Effector CD8-positive, alpha-beta T cell (primary cell): Measurements from ENCODE around the gene ENHO.
A peak's percentile ranks its signal among the peaks of the same experiment; 100 is the strongest.
"Not testable (repeated sequence)": the region's sequence is repeated elsewhere in the genome, so short reads cannot be mapped to it uniquely, and the experiment has no call there.

Source experiments
- DNase-seq: peaks from one replicate; lab custom pipeline; 2025; lab: John Stamatoyannopoulos, UW

Gene ENHO

DNA sequence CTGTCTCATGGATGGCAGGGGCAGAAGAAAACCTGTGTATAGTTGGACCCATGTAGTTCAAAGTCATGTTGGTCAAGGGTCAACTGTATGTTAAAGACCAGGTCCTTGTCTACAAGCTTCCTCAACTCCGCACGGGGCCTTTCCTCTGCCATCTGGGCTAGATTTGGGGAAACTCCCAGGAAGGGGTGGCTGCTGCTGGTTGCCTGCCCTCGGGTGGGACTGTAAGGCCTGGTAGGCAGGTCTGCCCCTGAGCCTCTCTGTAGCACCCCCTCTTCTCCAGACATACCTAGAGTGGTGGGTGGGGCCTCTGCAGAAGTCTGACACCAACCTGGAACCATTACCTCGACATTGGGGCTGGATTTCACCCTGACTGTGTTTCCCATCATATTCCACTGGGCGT, 15.2 kb downstream of the ENHO start:
- DNase-seq: no peak

- no peak for DNase-seq
These were observed 16.2 kb downstream of the ENHO start for GRCh38 chr9:34506623-34507022.

DNA sequence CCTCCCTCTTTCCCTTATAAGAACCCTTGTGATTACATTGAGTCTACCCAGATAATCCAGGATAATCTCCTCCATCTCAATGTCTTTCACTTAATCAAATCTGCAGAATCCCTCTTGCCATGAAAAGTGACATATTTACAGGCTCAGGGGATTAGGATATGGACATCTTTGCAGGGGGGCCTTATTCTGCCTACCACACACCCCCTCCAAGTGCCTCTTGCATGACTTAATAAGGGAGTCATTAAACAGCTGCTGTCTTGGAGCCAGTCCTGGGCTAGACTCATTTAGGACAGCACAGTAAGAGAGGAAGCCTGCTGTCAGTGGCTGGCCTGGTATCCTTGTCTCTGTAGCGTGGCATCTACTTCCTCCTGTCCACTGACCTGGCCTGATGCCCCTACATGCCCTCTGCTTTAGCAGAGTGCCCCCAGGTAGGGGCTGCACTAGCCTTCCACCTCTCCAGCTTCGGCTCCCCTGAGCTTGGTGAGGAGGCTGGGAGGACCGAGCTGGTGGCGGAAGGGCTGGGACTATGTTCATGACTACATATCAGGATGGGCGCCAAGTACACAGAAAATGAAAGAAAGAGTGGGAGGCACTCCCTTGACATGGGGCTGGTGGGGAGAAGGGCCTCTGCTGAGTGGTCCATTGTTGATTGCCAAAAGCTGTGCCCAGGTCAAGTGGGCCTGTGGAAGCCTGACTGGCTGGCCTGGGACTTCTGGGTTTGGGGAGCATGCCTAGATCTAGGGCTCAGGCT, 17.2 kb downstream of the ENHO start:
- DNase-seq: no peak

GRCh38 chr9:34503406-34503805, 19.4 kb downstream of the ENHO start:
- no peak for DNase-seq

DNA sequence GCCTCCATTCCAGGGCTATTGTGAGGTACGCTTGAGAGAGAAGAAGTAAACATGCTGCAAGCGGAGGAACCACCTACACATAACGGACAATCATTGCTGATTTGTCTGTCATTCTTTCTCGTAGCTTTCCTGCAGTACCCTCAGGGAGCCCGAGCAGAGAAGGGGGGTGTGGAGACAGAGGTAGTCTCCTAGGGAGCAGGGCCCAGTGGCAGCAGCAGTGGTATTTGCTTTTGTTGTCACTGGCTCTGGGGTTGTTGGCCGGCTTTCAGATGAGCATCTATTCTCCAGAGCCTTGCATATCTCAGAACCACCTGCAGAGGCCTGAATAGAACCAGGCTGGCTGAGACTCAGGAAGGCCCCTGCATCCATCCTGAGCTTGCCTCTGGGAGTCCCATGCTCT, 19.9 kb downstream of the ENHO start:
- no peak for DNase-seq

GRCh38 chr9:34502471-34502870, 20.3 kb downstream of the ENHO start:
- DNase-seq: no peak

DNA sequence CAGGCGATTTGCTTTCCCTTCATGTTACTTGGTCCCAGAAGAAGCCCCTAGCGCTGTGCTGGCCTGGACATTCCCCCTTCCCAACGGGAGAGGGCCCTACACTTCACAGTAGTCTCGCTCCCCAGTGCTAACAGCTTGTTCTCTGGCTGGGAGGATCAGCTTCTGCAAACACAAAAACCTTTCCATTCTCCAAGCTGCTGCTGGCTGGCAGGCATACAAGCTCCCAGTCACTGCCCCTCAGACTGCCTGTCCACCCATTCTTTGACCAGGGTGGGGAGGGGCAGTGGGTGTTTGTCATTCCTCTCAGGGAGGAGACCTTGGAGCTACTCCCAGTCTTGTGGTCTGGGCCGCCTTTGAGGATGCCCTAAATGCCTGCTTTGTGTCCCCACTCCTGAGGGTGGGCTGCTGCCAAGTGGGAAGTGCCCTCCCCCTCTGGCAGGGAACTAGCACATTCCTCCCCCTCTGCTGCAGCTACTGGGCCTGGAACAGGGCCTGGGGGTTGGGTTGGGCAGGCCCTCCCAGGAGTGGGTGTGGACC, 20.8 kb downstream of the ENHO start:
- no peak for DNase-seq

DNA sequence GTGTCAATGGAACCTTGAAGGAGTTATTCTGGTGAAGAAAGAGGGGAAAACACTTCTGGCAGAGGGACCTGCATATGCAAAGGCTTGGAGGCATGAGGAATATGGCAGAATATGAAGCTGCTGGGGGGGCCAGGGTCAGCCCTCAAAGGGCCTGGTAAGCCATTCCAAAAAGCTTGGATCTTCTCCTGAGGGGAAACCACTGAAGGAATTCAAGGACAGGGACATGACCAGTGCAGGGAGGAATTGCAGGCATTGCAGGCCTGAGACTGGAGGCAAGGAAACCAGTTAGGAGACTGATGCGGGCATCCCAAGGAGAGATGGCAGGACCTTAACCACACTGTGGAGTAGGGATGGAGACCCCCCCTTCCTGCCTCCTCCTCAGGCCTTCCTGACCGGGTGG, 21.4 kb downstream of the ENHO start:
- no peak for DNase-seq

DNA sequence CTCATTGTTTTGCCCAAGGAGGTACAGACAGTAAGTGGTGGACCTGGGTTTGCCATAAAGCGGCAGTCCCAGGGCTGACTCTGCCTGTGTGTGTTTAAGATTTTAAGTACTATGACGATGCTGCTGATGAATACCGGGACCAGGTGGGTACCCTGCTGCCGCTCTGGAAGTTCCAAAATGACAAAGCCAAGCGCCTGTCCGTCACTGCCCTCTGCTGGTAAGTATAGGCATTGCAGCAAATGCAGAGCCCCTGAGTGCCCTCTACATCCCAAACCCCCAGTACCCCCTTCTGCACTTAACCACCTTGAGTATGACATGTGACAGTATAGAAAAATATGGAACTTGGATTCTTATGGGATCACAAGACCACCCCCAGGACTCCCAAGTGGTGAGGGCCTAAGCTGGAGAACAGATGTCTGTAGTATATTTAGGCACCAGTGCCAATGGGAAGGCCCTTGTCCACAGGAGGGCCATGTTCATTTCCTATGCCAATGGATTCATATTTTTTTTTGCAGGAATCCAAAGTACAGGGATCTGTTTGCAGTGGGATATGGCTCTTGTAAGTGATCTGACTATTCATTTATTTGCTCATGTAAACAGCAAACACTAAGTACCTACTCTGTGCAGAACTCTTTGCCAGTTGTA, 22.0 kb downstream of the ENHO start:
- DNase-seq: peak; percentile 61

DNA sequence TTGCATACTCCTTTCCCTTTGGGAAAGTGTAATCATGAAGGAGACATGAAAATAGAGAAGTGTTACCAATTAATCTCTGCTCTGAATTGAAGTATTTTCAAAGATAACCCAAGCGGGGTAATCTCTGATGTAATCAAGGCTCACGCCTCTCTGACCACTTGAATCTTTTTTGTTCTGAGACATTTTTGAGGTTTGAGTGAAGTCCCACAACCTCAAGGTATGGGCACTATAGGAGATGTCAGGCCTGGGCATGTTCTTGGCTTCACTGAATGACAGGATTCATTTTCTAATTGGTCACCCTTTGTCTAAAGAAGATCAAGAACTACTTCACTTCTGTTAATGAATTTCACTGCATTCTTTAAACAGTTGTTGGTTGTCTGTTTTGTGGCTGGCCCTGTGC, 23.7 kb downstream of the ENHO start:
- no peak for DNase-seq

DNA sequence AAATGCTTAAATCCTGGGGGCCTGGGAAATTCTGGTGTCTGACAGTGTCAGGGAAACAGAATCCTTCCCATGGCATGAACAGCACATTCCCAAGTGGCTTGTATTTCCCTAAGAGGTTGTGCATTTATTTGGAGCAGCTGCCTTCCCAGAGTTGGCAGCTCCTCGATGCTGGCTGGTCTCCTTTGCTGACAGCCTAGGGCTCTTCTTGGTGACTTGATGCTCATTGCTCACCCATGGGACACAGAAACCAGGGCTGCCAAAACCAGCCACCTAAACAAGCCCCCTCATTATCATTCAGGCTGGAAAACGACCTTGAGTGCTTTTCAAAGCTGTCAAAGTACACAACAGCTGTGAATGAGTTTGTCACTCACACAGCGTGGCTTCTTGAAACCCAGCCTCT, 24.2 kb downstream of the ENHO start:
- DNase-seq: no peak

DNA sequence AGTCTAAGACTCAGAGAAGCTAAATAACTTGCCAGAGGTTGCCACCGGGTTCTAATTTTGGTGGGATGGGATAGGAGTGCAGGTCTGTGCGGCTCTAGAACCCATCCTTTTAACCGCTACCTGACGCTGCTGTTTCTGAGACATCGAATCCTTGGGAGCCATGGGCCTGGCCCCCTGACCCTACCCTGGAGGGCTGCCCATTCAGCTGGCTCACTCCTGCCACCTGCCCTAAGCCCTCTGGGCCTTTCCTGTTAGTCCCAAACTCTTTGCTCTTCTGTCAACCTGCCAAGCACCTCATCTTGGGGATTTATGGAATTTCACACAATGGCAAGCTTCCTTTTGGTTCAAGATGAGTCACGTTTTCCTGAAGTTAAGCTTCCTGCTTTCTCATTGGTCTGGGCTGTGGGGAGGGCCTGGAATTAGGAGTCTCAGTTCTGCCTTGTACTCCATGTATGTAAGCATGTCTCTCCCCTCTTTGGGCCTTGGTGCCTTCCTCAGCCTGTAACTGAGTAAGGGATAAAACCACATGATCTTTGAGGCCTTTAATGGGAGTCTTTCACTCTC, 26.6 kb downstream of the ENHO start:
- DNase-seq: no peak

- DNase-seq: no peak
These were observed 28.7 kb downstream of the ENHO start for GRCh38 chr9:34493972-34494535.

DNA sequence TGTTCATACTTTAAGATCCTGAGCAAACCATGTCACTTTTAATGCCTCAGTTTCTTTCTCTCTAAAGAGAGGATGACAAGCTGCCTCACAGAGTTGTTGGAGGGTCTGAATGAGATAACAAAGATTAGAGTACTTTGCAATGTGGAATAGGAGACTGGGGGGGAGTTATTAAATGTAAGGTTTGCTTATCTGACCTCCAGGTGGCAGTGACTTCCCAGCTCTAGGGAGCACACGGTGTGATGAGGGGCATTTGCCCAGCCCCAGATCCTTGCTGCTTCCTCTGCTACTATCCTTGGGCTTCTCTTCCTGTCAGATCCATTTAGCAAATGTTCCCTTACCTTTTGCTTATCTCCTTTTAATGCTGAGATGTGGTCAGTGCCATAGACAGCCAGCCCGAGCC, 30.7 kb downstream of the ENHO start:
- DNase-seq: no peak

- DNase-seq: no peak
These were observed 31.2 kb downstream of the ENHO start for GRCh38 chr9:34491596-34491995.

DNA sequence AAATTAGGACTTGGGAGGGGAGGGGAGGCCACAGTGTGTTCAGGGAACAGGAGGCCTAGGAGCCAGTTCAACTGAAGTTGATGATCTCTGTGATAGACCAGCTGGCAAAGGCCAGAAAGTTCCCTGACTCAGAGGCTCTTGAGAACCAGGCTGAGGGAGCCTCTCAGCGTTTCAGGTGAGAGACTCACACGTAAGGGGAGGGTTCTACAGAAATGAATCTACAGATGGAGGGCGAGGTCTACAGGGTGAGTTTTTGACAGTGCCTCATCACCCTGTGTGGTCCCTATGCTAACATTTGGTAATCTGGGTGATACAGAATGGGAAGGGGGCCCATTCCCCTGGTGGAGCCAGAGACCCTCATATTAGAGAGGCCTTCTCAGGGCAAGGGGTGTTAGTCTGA, 32.0 kb downstream of the ENHO start:
- no peak for DNase-seq

DNA sequence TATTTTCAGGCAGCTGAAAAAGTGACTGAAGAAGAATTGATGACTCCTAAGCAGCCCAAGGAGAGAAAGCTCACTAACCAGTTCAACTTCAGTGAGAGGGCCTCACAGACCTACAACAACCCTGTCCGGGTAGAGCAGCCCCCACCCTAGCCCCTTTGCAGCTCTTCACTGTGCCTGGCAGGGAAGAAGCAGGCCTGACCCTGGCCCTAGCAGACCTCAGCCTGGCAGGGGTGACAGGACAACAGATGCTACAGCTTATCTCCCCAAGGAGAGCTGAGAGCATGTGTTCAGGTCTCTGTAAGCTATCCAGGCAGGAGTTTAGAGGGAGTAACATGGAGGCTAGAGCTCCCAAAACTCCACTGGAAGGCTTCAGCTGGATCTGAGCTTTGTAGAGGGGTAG, 32.4 kb downstream of the ENHO start:
- no peak for DNase-seq

GRCh38 chr9:34486572-34486971, 36.2 kb downstream of the ENHO start:
- DNase-seq: no peak

DNA sequence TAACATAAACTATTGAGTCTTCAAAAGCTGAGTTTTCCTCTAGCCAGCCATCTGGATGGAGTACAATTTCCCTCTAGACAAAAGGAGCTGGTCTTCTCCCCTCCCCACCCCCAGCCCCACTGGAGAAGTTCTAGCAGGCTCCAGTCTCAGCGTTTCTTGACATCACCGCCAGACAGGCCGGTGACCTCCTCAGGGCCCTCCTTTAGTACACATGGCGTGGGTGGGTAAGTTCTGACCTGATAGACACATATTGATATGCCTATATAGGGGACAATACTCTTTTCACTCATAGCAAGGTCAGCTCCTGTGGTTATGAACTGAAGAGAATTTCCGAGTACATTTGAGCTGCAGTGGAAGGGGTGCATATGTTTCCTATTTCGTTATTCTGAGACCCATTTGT, 37.0 kb downstream of the ENHO start:
- no peak for DNase-seq

DNA sequence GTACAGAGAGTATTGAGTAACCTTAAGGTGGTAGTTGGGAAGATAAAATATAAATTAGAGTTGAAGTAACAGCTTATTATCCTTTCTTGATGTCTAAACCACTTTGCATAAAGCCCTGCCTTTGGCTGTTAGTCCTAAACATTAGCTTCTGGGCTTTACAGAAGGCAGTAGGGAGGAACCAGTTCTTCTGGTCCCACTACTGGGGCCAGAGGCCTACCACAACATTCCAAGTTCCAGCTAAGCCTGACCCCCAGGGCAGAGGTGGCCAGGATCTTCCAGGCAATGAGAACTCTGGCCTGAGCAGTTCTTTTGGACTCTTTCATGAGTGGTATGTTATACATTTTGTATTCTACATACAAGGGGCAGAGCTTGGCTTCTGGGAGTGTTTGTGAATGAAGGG, 38.1 kb downstream of the ENHO start:
- no peak for DNase-seq

DNA sequence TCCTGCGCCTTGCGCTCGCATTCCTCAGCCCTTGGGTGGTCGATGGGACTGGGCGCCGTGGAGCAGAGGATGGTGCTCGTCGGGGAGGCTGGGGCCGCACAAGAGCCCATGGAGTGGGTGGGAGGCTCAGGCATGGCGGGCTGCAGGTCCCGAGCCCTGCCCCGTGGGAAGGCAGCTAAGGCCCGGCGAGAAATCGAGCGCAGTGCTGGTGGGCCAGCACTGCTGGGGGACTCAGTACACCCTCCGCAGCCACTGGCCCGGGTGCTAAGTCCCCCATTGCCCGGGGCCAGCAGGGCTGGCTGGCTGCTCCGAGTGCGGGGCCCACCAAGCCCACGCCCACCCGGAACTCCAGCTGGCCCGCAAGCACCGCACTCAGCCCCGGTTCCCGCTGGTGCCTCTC, 40.0 kb downstream of the ENHO start:
- DNase-seq: not testable (repeated sequence)

GRCh38 chr9:34481620-34482019, 41.2 kb downstream of the ENHO start:
- DNase-seq: not testable (repeated sequence)

DNA sequence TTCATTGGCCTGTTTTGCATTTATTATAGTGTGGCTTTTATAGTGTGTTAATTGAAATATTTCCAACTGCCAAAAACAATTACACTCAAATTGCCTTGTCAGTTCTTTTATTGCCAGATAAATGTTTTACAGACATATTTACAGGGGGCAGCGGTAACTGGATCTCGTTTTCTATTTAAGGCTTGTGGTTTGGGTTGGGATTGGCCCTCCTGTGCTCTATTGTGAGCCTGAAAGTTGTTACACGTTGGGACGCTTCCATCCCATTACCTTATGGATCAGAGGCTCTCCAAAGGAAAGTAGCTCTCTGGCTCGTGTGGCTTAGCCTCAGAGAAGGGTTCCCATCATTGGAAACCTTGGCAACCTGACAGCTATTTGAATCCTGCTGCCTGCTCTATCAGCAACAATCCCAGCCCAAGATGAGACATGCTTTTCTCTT, 43.3 kb downstream of the ENHO start:
- no peak for DNase-seq
